HL-60 (cell line): ENCODE measurements around the gene LAMA5.

Source experiments
- DNase-seq, 2 experiments: peaks; one replicate each; pipeline ENCODE4 v3.0.0-alpha.2; 2010 to 2020; ENCODE audit warnings: low read depth in 1 of 2, low spot score in 1 of 2
- H3K27ac ChIP-seq: fragments of 250-450 bp; sonication (Bioruptor Pico); replicated peaks from 2 replicates; pipeline ENCODE4 v1.5.1; 2020; ENCODE audit warnings: mild to moderate bottlenecking, moderate library complexity
- H3K27me3 ChIP-seq: fragments of 250-450 bp; sonication (Bioruptor Pico); 2 replicates; pipeline ENCODE4 v1.5.1; 2021; ENCODE audit warnings: mild to moderate bottlenecking, moderate library complexity; ENCODE audit not compliant: insufficient read depth, poor library complexity, severe bottlenecking
- H3K4me3 ChIP-seq: replicated peaks from 2 replicates; pipeline ENCODE4 v1.5.1; 2011; ENCODE audit warnings: mild to moderate bottlenecking, control low read depth, low read length; ENCODE audit not compliant: insufficient read depth
- CTCF ChIP-seq: IDR thresholded peaks from one replicate; pipeline ENCODE4 v1.5.1; 2011; ENCODE audit warnings: low read length, control low read depth, inconsistent platforms; ENCODE audit not compliant: insufficient read depth
- GABPA ChIP-seq: IDR thresholded peaks from 2 replicates; pipeline ENCODE4 v1.6.1; 2012; ENCODE audit warnings: low read depth
- POLR2AphosphoS5 ChIP-seq: IDR thresholded peaks from 2 replicates; pipeline ENCODE4 v1.6.1; 2012; ENCODE audit warnings: low read depth
- REST ChIP-seq: IDR thresholded peaks from 2 replicates; pipeline ENCODE4 v1.6.1; 2012; ENCODE audit warnings: low read depth; ENCODE audit not compliant: insufficient replicate concordance
- SPI1 ChIP-seq: IDR thresholded peaks from 2 replicates; pipeline ENCODE4 v1.6.1; 2012; ENCODE audit warnings: low read depth, mild to moderate bottlenecking, borderline replicate concordance

The LAMA5 gene

GRCh38 chr20:62338294-62338620 lies 28.9 kb downstream of the LAMA5 start:
- no peaks in the 10 kb centered on the region for H3K27me3 ChIP-seq
- no peak for DNase-seq
- TF ChIP-seq SPI1 (no peak), GABPA (no peak), CTCF (no peak), POLR2AphosphoS5 (no peak), REST (no peak)
- H3K27ac ChIP-seq = no peak overlapping the region
- no peak overlapping the region for H3K4me3 ChIP-seq

GRCh38 chr20:62337558-62338293 lies 29.4 kb downstream of the LAMA5 start:
- Histone ChIP-seq H3K4me3 (no peak overlapping the region), H3K27ac (no peak overlapping the region), H3K27me3 (no peaks in the 10 kb centered on the region)
- DNase-seq = peak in 1 of 2 experiments; percentile 50
- TF ChIP-seq SPI1 (peak; percentile 74), REST (no peak), POLR2AphosphoS5 (peak; percentile 67)

- H3K27ac ChIP-seq = no peak overlapping the region
- no peak for TF ChIP-seq SPI1
- TF ChIP-seq CTCF = no peak
- no peak for TF ChIP-seq REST
- TF ChIP-seq POLR2AphosphoS5 = no peak
- no peak for TF ChIP-seq GABPA
- DNase-seq = no peak
These were observed 30.1 kb downstream of the LAMA5 start for GRCh38 chr20:62336775-62337557.

More at GRCh38 chr20:62336775-62337557, 30.1 kb downstream of the LAMA5 start:
- H3K27me3 ChIP-seq = no peaks in the 10 kb centered on the region
- H3K4me3 ChIP-seq = no peak overlapping the region
